AG04450 (cell line): ENCODE results near the gene RAD9A. TPM values are rescaled to one million over a fixed set of nuclear protein-coding genes. Genes with fewer than 3 reads are reported as not detected.
"Not testable (repeated sequence)": the region's sequence is repeated elsewhere in the genome, so short reads cannot be mapped to it uniquely, and the experiment has no call there.

ENCODE experiments used
- CTCF ChIA-PET: fragments of 300-600, 350-600 bp; formaldehyde crosslinking; extraction: SDS; loops from one replicate; lab custom pipeline; 2022; ENCODE audit warnings: antibody characterized with exemption, inconsistent platforms; lab: Charles Lee
- POLR2A ChIA-PET: fragments of 350-600 bp; formaldehyde crosslinking; extraction: SDS; loops from one replicate; lab custom pipeline; 2021; ENCODE audit warnings: antibody characterized with exemption, inconsistent platforms; lab: Yijun Ruan, JAX
- DNase-seq: peaks from one replicate; pipeline ENCODE4 v3.0.0-alpha.2; 2011; ENCODE audit warnings: low read depth, low spot score
- H3K27ac ChIP-seq: one replicate; pipeline ENCODE4 v1.5.1; 2012; ENCODE audit warnings: low read depth, low read length, control low read depth
- H3K27me3 ChIP-seq: one replicate; pipeline ENCODE4 v1.6.0; 2012; ENCODE audit warnings: low read length; ENCODE audit not compliant: control insufficient read depth, insufficient read depth
- H3K4me3 ChIP-seq: 2 replicates; pipeline ENCODE4 v1.5.1; 2011; ENCODE audit warnings: mild to moderate bottlenecking, low read depth, low read length, control low read depth
- H3K9me3 ChIP-seq: 2 replicates; pipeline ENCODE4 v1.5.1; 2012; ENCODE audit warnings: low read length; ENCODE audit not compliant: control insufficient read depth, insufficient read depth
- CTCF ChIP-seq: IDR thresholded peaks from 2 replicates; pipeline ENCODE4 v1.5.1; 2011; ENCODE audit warnings: low read depth, low read length, control low read depth, inconsistent platforms
- polyA plus RNA-seq: library from polyadenylated mRNA; depleted of rRNA; stranded (reverse); fragments of >200 nt; gene quantifications from 2 replicates; pipeline ENCODE4 v1.2.3, GENCODE V29; 2011

The RAD9A gene
- polyA plus RNA-seq, 1 experiment = 3.2 TPM

DNA sequence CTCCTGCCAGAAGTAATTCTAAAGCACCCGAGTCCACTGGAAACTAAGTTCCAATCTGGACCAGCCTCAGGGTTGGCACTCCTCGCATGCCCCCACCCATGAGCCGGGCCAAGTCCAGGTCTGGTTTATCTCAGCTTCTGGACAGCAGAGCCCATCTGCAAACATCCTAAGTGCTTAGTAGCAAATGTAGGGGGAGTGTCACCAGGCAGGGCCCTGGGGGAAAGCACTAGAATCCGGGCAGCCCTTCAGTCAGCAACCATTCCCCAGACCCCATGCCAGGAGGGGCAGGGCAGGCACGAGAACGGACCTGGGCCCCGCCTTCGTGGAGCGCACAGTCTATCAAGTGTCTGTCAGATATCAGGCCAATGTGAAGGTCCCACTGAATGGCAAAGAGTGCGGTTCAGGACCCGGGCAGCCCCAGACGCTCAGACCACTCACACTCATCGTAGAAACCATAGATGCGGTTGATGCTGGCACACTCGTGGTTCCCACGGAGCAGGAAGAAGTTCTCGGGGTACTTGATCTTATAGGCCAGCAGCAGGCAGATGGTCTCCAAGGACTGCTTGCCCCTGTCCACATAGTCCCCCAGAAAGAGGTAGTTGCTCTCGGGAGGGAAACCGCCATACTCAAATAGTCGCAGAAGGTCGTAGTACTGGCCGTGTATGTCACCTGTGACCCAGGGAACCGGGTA, 8.6 kb downstream of the RAD9A start:
- no peak overlapping the region for H3K27ac ChIP-seq
- ChIA-PET CTCF (interaction anchor here (1.0 to 3.1 kb wide), 7 partner anchors 9 to 68 kb away, joined by 3 to 23 read pairs (median 9); partner anchors contain the start of genes POLD4, RAD9A, RPS6KB2 and TMEM134), POLR2A (interaction anchor here (0.6 to 2.5 kb wide), 3 partner anchors 8 to 28 kb away, joined by 3 to 30 read pairs (median 5); partner anchors contain the start of genes CLCF1, RAD9A and RPS6KB2)
- H3K27me3 ChIP-seq = no peaks in the 10 kb centered on the region
- no peak for DNase-seq
- no peak for TF ChIP-seq CTCF
- peaks cover 3% of the 10 kb centered on the region; the same call in 1 of the 2 replicates for H3K9me3 ChIP-seq
- H3K4me3 ChIP-seq = peak overlapping the region; percentile 91

- POLR2A ChIA-PET = interaction anchor here (0.6 to 2.5 kb wide), 15 partner anchors 9 to 182 kb away, joined by 3 to 30 read pairs (median 4); partner anchors contain the start of genes AIP, CLCF1, GSTP1 and POLD4
- no peak for DNase-seq
Measured at GRCh38 chr11:67400942-67401494, 9.2 kb downstream of the RAD9A start.

DNA sequence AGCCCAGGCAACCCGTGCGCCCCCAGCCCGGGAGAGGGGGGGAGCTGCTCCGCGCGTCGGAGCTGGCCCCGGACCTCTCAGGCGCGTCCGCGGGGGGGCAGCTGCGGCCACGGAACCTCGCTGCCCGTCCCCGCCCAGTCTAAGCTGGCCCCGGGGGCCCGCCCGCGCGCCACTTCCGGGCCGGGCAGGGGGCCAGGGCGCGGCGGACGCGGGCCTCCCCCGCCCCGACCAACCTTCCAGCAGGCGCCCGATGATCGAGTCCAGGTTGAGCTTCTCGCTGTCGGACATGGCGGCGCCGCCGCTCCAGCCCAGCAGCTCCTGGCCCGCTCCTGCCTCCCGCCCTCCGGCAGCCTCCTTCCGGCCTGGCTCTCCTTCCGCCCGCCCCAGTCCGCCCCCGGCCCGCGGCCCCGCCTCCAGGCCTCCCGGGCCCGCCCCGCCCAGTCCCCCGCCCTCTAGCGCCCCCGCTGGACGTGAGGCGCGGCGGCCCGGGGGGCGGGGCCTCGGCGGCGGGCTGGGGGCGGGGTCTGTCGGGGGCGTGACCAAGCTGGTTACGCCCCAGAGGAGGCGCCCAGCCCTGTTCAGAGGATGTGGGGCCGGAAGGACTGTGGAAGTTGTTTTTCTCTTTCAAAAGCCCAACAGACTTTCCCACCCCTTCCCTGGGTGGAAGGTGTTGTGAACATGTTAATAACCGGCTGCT, 9.9 kb downstream of the RAD9A start, which contains the start of gene PPP1CA:
PPP1CA (minus strand) TSS at position 364 of the 697 bp plus-strand sequence; CDS start at position 288, 76 bp downstream.
- no peaks in the 10 kb centered on the region for H3K27me3 ChIP-seq
- H3K4me3 ChIP-seq = peak within 1 kb of the TSS; percentile 91
- DNase-seq = peak; percentile 65
- CTCF ChIA-PET = interaction anchor here (0.6 to 3.1 kb wide), 36 partner anchors 9 to 207 kb away, joined by 3 to 23 read pairs (median 4); partner anchors contain the start of genes AIP, CDK2AP2, POLD4 and PTPRCAP
- 0 out of 2 replicates have a peak, but pooled peaks have one; percentile 7 for TF ChIP-seq CTCF
- peaks cover 3% of the 10 kb centered on the region; the same call in 1 of the 2 replicates for H3K9me3 ChIP-seq
- peak within 1 kb of the TSS; percentile 82 for H3K27ac ChIP-seq
- POLR2A ChIA-PET = interaction anchor here (0.7 to 2.5 kb wide), 16 partner anchors 10 to 182 kb away, joined by 3 to 30 read pairs (median 4); partner anchors contain the start of genes AIP, CLCF1, GSTP1 and POLD4

More at GRCh38 chr11:67400942-67401494, 9.2 kb downstream of the RAD9A start:
- Histone ChIP-seq H3K27ac (peak overlapping the region; percentile 73), H3K9me3 (peaks cover 3% of the 10 kb centered on the region; the same call in 1 of the 2 replicates), H3K27me3 (no peaks in the 10 kb centered on the region), H3K4me3 (peak overlapping the region; percentile 91)
- CTCF ChIA-PET = interaction anchor here (0.6 to 3.1 kb wide), 28 partner anchors 10 to 208 kb away, joined by 3 to 23 read pairs (median 6); partner anchors contain the start of genes AIP, POLD4, PTPRCAP and RAD9A
- TF ChIP-seq CTCF = no peak

GRCh38 chr11:67402192-67402839, 10.5 kb downstream of the RAD9A start:
- ChIA-PET CTCF (interaction anchor here (0.6 to 3.1 kb wide), 26 partner anchors 9 to 105 kb away, joined by 3 to 23 read pairs (median 6); partner anchors contain the start of genes AIP, CDK2AP2, POLD4 and RAD9A), POLR2A (interaction anchor here (0.7 to 2.5 kb wide), 10 partner anchors 9 to 181 kb away, joined by 3 to 30 read pairs (median 6); partner anchors contain the start of genes GSTP1, POLD4, RAD9A and RPS6KB2)
- H3K9me3 ChIP-seq, H3K27me3 ChIP-seq, DNase-seq: not testable (repeated sequence)
- peak overlapping the region; percentile 56 for H3K4me3 ChIP-seq
- peak overlapping the region; percentile 82 for H3K27ac ChIP-seq

GRCh38 chr11:67403085-67403484, 11.3 kb downstream of the RAD9A start:
- CTCF ChIA-PET = interaction anchor here (1.9 to 3.1 kb wide), 2 partner anchors 51 to 80 kb away, joined by 8 to 23 read pairs; partner anchors contain the start of genes AIP and POLD4
- DNase-seq, H3K27me3 ChIP-seq, H3K27ac ChIP-seq, H3K9me3 ChIP-seq, H3K4me3 ChIP-seq: not testable (repeated sequence)
- POLR2A ChIA-PET = interaction anchor here (0.7 kb wide), 1 partner anchor 36 kb away, joined by 5 read pairs; no protein-coding TSS in a partner anchor
